Choroid plexus epithelial cell (primary cell): ENCODE measurements around the gene ADCY1.
A peak's percentile ranks its signal among the peaks of the same experiment; 100 is the strongest.

ENCODE experiments used
- DNase-seq: peaks from one replicate; pipeline ENCODE4 v3.0.0-alpha.2; 2010; ENCODE audit warnings: low read depth
- H3K4me3 ChIP-seq: 2 replicates; pipeline ENCODE4 v1.5.1; 2011; ENCODE audit warnings: low read depth, mild to moderate bottlenecking, control low read depth, low read length, moderate library complexity
- CTCF ChIP-seq: conservative IDR thresholded peaks from 2 replicates; pipeline ENCODE4 v1.5.1; 2011; ENCODE audit warnings: low read depth, mild to moderate bottlenecking, control low read depth, inconsistent platforms, low read length, moderate library complexity

The ADCY1 gene

GRCh38 chr7:45626441-45627430, 52.6 kb downstream of the ADCY1 start:
- TF ChIP-seq CTCF = no peak
- H3K4me3 ChIP-seq = no peak overlapping the region
- peak; percentile 4 for DNase-seq

- DNase-seq = no peak
- H3K4me3 ChIP-seq = no peak overlapping the region
- TF ChIP-seq CTCF = no peak
Measured at GRCh38 chr7:45627691-45628456, 53.7 kb downstream of the ADCY1 start.

GRCh38 chr7:45631569-45631968, 57.4 kb downstream of the ADCY1 start:
- TF ChIP-seq CTCF = no peak
- DNase-seq = no peak
- H3K4me3 ChIP-seq = no peak overlapping the region

GRCh38 chr7:45636733-45637132, 62.6 kb downstream of the ADCY1 start:
- DNase-seq = no peak
- no peak for TF ChIP-seq CTCF
- H3K4me3 ChIP-seq = no peak overlapping the region

- TF ChIP-seq CTCF = no peak
- H3K4me3 ChIP-seq = no peak overlapping the region
- no peak for DNase-seq
Measured at GRCh38 chr7:45638916-45639315, 64.7 kb downstream of the ADCY1 start.

GRCh38 chr7:45642044-45642443, 67.9 kb downstream of the ADCY1 start:
- no peak for TF ChIP-seq CTCF
- DNase-seq = no peak
- H3K4me3 ChIP-seq = no peak overlapping the region
